ENCODE data around the gene RIMS4. TPM values are rescaled to one million over a fixed set of nuclear protein-coding genes. Genes with fewer than 3 reads are reported as not detected.

The RIMS4 gene
- total and polyA plus RNA-seq, 2 of the 13 experiments (the other 11 are each of a cell fraction or from before 2014, with no cell fraction given), result 0.01 to 0.07 TPM

- no peak for DNase-seq (ENCODE audit: low spot score)
- Histone ChIP-seq H2AFZ (ENCODE audit: low read length) (no peak overlapping the region), H3K79me2 (ENCODE audit: insufficient read depth, low read length) (no peaks in the 10 kb centered on the region), H3K27me3 (ENCODE audit: control insufficient read depth in 1 of 2, insufficient read depth in 2 of 2, low read length in 2 of 2) (peaks cover 10 to 54% of the 10 kb centered on the region in 2 experiments; a peak in 4 of 5 replicates), H3K4me1 (ENCODE audit: insufficient read depth, low read length) (0 out of 2 replicates have a peak, but pooled peaks cover 6% of the 10 kb centered on the region), H3K27ac (ENCODE audit: extremely low read length, insufficient read depth, low read length) (no peak overlapping the region), H3K36me3 (replicated peaks in 1 of 2; ENCODE audit: control insufficient read depth in 1 of 2, insufficient read depth in 2 of 2, low read length in 2 of 2) (no peaks in the 10 kb centered on the region), H3K9ac (ENCODE audit: insufficient read depth, low read depth, low read length) (no peak overlapping the region), H3K9me3 (ENCODE audit: low read length) (no peaks in the 10 kb centered on the region), H4K20me1 (ENCODE audit: insufficient read depth, low read length) (no peaks in the 10 kb centered on the region; the same call in 1 of the 2 replicates), H3K4me2 (ENCODE audit: low read depth, low read length) (no peak overlapping the region), H3K4me3 (replicated peaks in 1 of 3; ENCODE audit: insufficient read depth in 1 of 3, low read depth in 2 of 3, low read length in 3 of 3) (no peak overlapping the region)
- no TSS peak for BruUV-seq (replicated peaks)
- in situ Hi-C loops (cut with HindIII; ENCODE audit: extremely low pct_ligation_motif_present, low pct_unique_long_range_greater_than_20kb), result no loop called here
- intact Hi-C loops (cut with micrococcal nuclease; ENCODE audit: unreplicated experiment), result no loop called here
- 64% methylated on average over 3 of the region's 3 CpGs for WGBS (ENCODE audit: low lambda C conversion rate)
- ATAC-seq, result no peak
- ChIA-PET POLR2A (no interaction called here), CTCF (ENCODE audit: low intra/inter-chr PET ratio, low total read pairs) (no interaction called here)
- no peak for FAIRE-seq
- TF ChIP-seq IKZF5 (CRISPR knock-in tag; IDR thresholded peaks at IDR 0.05), result no peak
- TF ChIP-seq JUND (CRISPR knock-in tag; IDR thresholded peaks at IDR 0.05), result no peak
- TF ChIP-seq, protein P1, sequence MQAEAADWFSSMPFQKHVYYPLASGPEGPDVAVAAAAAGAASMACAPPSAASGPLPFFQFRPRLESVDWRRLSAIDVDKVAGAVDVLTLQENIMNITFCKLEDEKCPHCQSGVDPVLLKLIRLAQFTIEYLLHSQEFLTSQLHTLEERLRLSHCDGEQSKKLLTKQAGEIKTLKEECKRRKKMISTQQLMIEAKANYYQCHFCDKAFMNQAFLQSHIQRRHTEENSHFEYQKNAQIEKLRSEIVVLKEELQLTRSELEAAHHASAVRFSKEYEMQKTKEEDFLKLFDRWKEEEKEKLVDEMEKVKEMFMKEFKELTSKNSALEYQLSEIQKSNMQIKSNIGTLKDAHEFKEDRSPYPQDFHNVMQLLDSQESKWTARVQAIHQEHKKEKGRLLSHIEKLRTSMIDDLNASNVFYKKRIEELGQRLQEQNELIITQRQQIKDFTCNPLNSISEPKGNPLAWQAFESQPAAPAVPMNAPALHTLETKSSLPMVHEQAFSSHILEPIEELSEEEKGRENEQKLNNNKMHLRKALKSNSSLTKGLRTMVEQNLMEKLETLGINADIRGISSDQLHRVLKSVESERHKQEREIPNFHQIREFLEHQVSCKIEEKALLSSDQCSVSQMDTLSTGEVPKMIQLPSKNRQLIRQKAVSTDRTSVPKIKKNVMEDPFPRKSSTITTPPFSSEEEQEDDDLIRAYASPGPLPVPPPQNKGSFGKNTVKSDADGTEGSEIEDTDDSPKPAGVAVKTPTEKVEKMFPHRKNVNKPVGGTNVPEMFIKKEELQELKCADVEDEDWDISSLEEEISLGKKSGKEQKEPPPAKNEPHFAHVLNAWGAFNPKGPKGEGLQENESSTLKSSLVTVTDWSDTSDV (CRISPR knock-in tag; IDR thresholded peaks at IDR 0.05), result no peak
- TF ChIP-seq ZC3H13 (CRISPR knock-in tag; IDR thresholded peaks at IDR 0.05), result no peak
- TF ChIP-seq, protein P2, sequence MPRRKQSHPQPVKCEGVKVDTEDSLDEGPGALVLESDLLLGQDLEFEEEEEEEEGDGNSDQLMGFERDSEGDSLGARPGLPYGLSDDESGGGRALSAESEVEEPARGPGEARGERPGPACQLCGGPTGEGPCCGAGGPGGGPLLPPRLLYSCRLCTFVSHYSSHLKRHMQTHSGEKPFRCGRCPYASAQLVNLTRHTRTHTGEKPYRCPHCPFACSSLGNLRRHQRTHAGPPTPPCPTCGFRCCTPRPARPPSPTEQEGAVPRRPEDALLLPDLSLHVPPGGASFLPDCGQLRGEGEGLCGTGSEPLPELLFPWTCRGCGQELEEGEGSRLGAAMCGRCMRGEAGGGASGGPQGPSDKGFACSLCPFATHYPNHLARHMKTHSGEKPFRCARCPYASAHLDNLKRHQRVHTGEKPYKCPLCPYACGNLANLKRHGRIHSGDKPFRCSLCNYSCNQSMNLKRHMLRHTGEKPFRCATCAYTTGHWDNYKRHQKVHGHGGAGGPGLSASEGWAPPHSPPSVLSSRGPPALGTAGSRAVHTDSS (CRISPR knock-in tag; conservative IDR thresholded peaks at IDR 0.05), result no peak
- TF ChIP-seq PBX2 (CRISPR knock-in tag; IDR thresholded peaks at IDR 0.05), result no peak
- no peak for TF ChIP-seq JUN (CRISPR knock-in tag; IDR thresholded peaks at IDR 0.05)
- no peak for TF ChIP-seq FOXP4 (CRISPR knock-in tag; IDR thresholded peaks at IDR 0.05)
- TF ChIP-seq ZNF674 (CRISPR knock-in tag; IDR thresholded peaks at IDR 0.05; ENCODE audit: low read depth), result no peak
- TF ChIP-seq HMG20B (CRISPR knock-in tag; conservative IDR thresholded peaks at IDR 0.05), result no peak
- no peak for TF ChIP-seq CREB3 (CRISPR knock-in tag; IDR thresholded peaks at IDR 0.05)
- TF ChIP-seq JDP2 (CRISPR knock-in tag; IDR thresholded peaks at IDR 0.05; ENCODE audit: borderline replicate concordance), result no peak
- TF ChIP-seq KMT2A (CRISPR knock-in tag; IDR thresholded peaks at IDR 0.05), result no peak
- TF ChIP-seq HNRNPLL (IDR thresholded peaks at IDR 0.05; ENCODE audit: low read depth, low read length, poor library complexity, severe bottlenecking), result no peak
- no peak for TF ChIP-seq BRD4 (CRISPR knock-in tag; IDR thresholded peaks at IDR 0.05)
Measured at GRCh38 chr20:44796758-44797457, 13.4 kb downstream of the RIMS4 start.
